ENCODE measurements around the gene MYH10. TPM values are rescaled to one million over a fixed set of nuclear protein-coding genes. Genes with fewer than 3 reads are reported as not detected.
A peak's percentile ranks its signal among the peaks of the same experiment; 100 is the strongest.

MYH10 gene
- total RNA-seq, 3 donors from 2014 or later = 4.3 to 23.8 (median 10.1) TPM

DNA sequence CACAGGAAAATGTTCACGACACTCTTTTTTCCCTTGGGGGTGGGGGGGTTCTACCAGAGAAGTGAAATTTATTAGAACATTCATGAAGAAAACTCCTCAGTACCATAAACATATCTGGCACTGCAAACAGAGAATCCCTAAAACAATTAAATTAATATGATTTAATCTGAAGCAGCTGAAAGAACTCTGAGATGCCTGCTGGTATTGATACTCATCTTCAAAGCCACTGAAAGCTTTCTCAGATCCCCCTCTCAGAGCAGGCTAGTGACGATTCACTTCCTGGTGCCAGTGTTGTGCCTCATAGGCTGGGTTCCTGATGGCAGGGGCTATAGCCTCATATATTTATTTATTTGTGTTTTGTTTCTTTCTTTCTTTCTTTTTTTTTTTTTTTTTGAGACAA is 52.7 kb downstream of the MYH10 start:
- ATAC-seq (no peak), DNase-seq (no peak)
- Histone ChIP-seq H3K9me3 (no peaks in the 10 kb centered on the region), H3K4me1 (ENCODE audit: low read depth) (no peaks in the 10 kb centered on the region), H3K4me3 (no peak overlapping the region), H3K36me3 (ENCODE audit: low read depth) (no peaks in the 10 kb centered on the region)
- TF ChIP-seq, protein P1, sequence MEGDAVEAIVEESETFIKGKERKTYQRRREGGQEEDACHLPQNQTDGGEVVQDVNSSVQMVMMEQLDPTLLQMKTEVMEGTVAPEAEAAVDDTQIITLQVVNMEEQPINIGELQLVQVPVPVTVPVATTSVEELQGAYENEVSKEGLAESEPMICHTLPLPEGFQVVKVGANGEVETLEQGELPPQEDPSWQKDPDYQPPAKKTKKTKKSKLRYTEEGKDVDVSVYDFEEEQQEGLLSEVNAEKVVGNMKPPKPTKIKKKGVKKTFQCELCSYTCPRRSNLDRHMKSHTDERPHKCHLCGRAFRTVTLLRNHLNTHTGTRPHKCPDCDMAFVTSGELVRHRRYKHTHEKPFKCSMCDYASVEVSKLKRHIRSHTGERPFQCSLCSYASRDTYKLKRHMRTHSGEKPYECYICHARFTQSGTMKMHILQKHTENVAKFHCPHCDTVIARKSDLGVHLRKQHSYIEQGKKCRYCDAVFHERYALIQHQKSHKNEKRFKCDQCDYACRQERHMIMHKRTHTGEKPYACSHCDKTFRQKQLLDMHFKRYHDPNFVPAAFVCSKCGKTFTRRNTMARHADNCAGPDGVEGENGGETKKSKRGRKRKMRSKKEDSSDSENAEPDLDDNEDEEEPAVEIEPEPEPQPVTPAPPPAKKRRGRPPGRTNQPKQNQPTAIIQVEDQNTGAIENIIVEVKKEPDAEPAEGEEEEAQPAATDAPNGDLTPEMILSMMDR (IDR thresholded peaks at IDR 0.05) = no peak
- intact Hi-C loops (cut with DNase I, micrococcal nuclease) = no loop called here

DNA sequence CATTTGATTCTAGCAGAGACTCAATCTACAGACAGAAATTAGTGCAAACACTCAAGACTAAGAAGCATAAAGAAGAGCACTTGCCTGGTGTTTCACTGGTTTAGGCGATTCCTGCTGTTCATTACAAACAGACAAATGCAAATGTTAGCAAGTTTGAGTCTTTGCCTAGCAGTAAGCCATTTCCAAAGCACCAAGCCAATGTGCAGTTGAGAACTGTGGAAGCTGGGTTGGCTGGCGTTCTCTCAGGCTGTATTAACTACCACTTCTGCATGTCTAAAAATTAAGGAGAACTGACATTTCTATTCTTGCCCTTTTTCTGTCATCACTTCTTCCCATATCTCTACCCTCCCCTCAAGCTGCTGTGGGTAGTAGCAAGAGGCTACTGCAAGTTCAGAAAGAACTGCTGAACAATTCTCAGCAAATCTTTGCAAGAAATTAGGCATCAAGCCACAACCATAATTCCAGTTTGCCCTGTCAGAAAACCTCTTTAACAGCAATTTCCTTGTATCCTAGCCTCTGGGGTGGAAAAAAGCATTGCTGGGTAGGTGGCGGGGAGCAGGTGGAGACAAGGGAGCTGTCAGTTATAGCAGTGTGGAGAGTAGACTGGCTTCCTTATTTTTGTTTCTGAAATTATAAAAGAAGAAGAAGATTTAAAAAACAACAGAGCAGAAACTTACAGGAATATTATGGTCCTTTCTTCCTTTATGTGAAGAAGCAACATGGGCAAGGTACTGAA is 53.8 kb downstream of the MYH10 start:
- H3K4me1 ChIP-seq (ENCODE audit: low read depth) = no peaks in the 10 kb centered on the region
- intact Hi-C loops (cut with DNase I, micrococcal nuclease) = no loop called here
- ATAC-seq (no peak), DNase-seq (no peak)
- no peaks in the 10 kb centered on the region for H3K9me3 ChIP-seq
- TF ChIP-seq, protein P1 (IDR thresholded peaks at IDR 0.05) = no peak
- H3K4me3 ChIP-seq = no peak overlapping the region
- no peaks in the 10 kb centered on the region for H3K36me3 ChIP-seq (ENCODE audit: low read depth)

DNA sequence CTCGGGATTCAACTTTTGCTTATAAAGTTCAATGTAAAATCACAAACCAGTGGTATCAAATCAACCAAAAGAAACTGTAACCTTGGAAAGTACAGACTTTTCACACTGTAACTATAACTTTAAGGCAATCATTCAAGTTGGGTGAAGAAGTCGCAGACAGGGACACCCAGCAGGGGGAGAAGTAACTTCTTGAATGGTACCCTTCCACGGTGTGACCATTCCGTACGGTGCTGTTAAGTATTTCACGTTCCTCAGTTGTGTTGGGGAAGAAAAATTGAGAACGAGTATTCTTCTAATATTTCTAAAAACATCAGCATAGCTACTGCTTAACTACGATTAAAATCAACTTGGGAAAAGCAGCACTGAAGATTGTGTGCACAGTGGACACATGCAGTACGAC is 55.8 kb downstream of the MYH10 start:
- H3K4me3 ChIP-seq = no peak overlapping the region
- no peaks in the 10 kb centered on the region for H3K36me3 ChIP-seq (ENCODE audit: low read depth)
- ATAC-seq = no peak
- TF ChIP-seq, protein P1 (IDR thresholded peaks at IDR 0.05) = no peak
- no peaks in the 10 kb centered on the region for H3K9me3 ChIP-seq
- intact Hi-C loops (cut with DNase I, micrococcal nuclease) = loop anchor here in 1 of 2 donors (5.0 kb wide), 1 partner anchor 173 kb away; no protein-coding TSS in a partner anchor
- no peaks in the 10 kb centered on the region for H3K4me1 ChIP-seq (ENCODE audit: low read depth)
- DNase-seq = peak in 1 of 3 donors; percentile 3

DNA sequence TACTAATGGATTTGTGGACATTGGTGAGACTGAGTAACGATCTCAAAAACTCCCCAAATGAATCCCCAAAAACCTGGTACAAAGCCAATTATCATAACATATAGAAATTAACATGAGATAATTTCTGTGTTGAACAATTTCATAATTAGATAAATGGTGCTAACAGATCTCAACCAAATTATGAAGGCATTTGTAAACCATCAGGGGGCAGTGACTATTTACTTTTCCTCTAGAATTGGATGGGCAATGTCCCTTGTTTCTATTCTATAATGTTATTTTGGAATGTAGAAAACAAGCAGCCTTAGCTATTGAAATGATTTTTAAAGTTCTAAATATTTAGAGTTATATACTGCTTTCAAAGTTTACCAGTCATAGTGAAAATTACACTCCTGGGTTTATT is 57.8 kb downstream of the MYH10 start:
- intact Hi-C loops (cut with DNase I, micrococcal nuclease) = loop anchor here in 1 of 2 donors (5.0 kb wide), 1 partner anchor 175 kb away; no protein-coding TSS in a partner anchor
- no peaks in the 10 kb centered on the region for H3K36me3 ChIP-seq (ENCODE audit: low read depth)
- no peaks in the 10 kb centered on the region for H3K4me1 ChIP-seq (ENCODE audit: low read depth)
- DNase-seq (no peak), ATAC-seq (no peak)
- no peak overlapping the region for H3K4me3 ChIP-seq
- H3K9me3 ChIP-seq = no peaks in the 10 kb centered on the region
- TF ChIP-seq, protein P1 (IDR thresholded peaks at IDR 0.05) = no peak

DNA sequence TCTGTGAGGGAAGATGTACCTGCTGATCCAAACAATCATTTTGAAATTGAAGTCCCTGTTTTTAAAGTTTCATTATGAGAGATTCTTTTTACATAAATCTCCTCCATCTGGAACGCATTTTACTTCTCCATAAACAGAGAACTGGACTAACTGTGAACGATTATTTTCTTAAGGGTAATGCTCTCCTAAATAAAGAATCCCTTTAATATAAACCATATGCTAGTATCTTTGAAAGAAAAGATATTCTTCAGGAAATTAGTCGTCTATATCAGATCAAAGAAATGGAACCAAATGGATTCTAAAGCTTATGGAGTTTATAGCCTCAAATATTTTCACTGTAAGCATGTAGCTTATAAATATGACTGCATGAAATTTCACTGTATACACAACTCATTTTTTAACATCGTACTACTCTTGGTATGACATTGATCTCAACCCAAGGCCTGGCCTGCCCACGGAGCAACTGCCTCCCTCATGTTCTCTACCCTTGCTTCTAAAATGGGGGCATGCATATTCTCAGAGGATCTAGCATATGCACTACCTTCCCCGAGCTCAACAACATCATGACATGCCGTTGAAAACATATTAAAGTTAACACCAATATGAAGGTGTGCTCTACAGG is 66.4 kb downstream of the MYH10 start:
- Histone ChIP-seq H3K9me3 (no peaks in the 10 kb centered on the region), H3K36me3 (ENCODE audit: low read depth) (no peaks in the 10 kb centered on the region), H3K4me1 (ENCODE audit: low read depth) (no peaks in the 10 kb centered on the region), H3K4me3 (no peak overlapping the region)
- DNase-seq = no peak
- no peak for ATAC-seq
- TF ChIP-seq, protein P1 (IDR thresholded peaks at IDR 0.05) = no peak
- intact Hi-C loops (cut with DNase I, micrococcal nuclease) = no loop called here

Data from mucosa of descending colon (tissue), 3 donors.